ENCODE results near the gene MYOM3.

Gene MYOM3

DNA sequence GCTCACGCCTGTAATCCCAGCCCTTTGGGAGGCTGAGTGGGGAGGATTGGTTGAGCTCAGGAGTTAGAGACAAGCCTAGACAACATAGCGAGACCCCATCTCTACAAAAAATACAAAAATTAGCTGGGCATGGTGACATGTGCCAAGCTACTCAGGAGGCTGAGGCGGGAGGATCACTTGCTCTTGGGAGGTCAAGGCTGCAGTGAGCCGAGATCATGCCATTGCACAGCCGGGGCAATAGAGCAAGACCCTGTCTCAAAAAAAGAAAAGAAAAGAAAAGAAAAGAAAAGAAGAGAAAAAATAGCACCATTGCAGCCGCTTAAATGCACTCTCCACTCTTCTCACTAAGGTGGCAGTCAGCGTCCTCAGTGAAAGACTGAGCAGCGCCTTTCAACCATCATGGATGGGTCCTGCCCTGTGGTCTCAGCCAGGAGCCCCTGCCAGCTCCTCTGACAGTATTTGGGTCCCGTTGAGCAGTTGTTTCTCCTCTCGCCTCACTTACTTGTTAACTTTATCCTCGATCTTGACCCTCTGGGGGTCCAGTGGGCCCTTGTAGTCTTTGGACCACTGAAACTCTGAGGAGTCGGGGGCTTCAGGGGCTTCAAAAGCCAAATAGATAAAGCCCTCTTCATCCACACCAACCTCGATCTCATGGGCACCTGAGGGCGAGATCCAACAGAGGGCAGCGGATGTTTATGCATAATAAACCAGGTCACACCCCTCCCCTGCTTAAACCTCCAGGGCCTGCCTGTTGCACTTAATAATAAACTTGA lies 36.9 kb downstream of the MYOM3 start:
- intact Hi-C loops (cut with DNase I; ENCODE audit: low total_unique reads) = loop anchor here (5.0 kb wide), 1 partner anchor 32 kb away; no protein-coding TSS in a partner anchor
- Histone ChIP-seq H3K36me3 (no peaks in the 10 kb centered on the region), H3K4me3 (no peak overlapping the region), H3K4me1 (peaks cover 0 to 6% (median 2%) of the 10 kb centered on the region in 4 donors), H3K27ac (no peak overlapping the region), H3K27me3 (no peaks in the 10 kb centered on the region), H3K9me3 (no peaks in the 10 kb centered on the region)
- TF ChIP-seq, protein P1, sequence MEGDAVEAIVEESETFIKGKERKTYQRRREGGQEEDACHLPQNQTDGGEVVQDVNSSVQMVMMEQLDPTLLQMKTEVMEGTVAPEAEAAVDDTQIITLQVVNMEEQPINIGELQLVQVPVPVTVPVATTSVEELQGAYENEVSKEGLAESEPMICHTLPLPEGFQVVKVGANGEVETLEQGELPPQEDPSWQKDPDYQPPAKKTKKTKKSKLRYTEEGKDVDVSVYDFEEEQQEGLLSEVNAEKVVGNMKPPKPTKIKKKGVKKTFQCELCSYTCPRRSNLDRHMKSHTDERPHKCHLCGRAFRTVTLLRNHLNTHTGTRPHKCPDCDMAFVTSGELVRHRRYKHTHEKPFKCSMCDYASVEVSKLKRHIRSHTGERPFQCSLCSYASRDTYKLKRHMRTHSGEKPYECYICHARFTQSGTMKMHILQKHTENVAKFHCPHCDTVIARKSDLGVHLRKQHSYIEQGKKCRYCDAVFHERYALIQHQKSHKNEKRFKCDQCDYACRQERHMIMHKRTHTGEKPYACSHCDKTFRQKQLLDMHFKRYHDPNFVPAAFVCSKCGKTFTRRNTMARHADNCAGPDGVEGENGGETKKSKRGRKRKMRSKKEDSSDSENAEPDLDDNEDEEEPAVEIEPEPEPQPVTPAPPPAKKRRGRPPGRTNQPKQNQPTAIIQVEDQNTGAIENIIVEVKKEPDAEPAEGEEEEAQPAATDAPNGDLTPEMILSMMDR (IDR thresholded peaks at IDR 0.05) = no peak
- no peak for DNase-seq

DNA sequence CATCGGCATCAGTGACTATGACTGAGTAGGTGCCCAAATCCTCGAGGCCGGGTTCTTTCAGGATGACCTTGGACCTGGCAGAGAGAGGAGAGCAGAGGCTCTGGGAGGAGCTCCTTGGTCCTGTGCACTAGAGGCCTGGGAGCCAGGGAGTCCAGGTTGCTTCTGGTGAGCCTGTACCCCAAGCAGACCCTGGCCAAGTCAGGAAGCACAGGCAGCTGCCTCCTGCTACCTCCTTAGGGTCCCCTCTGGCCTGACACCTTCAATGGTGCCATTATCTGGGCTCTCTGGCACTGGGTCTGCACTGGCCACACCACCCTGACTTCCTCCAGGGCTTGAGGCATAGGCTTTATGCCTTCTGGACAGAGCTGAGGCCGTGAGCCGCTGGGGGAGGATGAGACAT lies 37.7 kb downstream of the MYOM3 start:
- H3K27me3 ChIP-seq = no peaks in the 10 kb centered on the region
- H3K36me3 ChIP-seq = no peaks in the 10 kb centered on the region
- no peaks in the 10 kb centered on the region for H3K9me3 ChIP-seq
- peaks cover 0 to 6% (median 2%) of the 10 kb centered on the region in 4 donors for H3K4me1 ChIP-seq
- DNase-seq = no peak
- TF ChIP-seq, protein P1 (IDR thresholded peaks at IDR 0.05) = no peak
- H3K4me3 ChIP-seq = no peak overlapping the region
- no peak overlapping the region for H3K27ac ChIP-seq
- intact Hi-C loops (cut with DNase I; ENCODE audit: low total_unique reads) = loop anchor here (5.0 kb wide), 1 partner anchor 33 kb away; no protein-coding TSS in a partner anchor

DNA sequence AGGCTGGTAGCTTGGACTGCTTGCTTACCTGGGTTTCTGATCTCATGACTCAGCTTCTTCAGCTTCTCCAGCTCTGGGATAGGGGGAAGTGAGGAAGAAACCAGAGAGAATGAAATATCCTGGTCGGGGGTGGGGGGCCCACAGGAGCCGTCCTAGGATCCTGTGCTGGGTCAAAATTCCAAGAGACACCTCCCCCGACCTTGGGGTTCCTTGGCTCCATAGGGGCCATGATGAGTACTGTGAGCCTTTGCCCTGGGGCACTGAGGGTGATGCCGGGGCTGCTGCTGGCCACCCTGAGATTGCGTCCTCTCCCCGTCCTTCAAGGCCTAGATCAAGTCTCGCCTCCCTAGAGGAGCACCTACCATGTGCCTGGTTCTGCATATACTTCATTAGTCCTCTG lies 40.0 kb downstream of the MYOM3 start:
- H3K27me3 ChIP-seq = no peaks in the 10 kb centered on the region
- peaks cover 0 to 6% (median 2%) of the 10 kb centered on the region in 4 donors for H3K4me1 ChIP-seq
- intact Hi-C loops (cut with DNase I; ENCODE audit: low total_unique reads) = loop anchor here (5.0 kb wide), 1 partner anchor 35 kb away; no protein-coding TSS in a partner anchor
- H3K9me3 ChIP-seq = no peaks in the 10 kb centered on the region
- TF ChIP-seq, protein P1 (IDR thresholded peaks at IDR 0.05) = no peak
- no peaks in the 10 kb centered on the region for H3K36me3 ChIP-seq
- no peak overlapping the region for H3K27ac ChIP-seq
- DNase-seq = no peak
- H3K4me3 ChIP-seq = no peak overlapping the region

DNA sequence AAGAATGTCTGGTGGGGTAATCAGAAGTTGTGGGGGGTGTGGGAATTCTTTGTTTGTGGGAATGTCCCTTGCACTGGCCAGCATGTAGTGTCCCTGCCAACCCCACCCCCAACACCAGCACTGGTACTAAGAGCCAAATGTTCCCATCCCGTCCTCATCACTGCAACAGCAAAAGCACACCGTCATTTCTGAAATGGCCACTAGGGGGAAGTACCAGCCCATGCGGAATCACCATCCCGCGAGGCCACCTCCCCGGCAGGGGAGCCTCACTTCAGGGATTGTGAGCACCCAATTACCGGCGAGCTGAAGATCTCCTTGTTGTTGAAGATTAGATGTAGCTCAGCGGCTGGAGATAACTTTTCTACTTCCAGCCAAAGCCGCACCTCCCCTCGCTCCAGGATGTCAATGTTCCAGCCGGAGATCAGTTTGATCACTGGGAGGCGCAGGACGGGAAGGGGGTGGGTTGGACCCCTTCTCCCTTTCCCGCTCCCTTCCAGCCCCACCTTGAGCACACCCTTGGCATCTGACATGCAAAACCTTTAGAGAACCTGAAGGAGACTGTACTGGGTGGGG lies 41.0 kb downstream of the MYOM3 start:
- no peaks in the 10 kb centered on the region for H3K36me3 ChIP-seq
- H3K4me3 ChIP-seq = no peak overlapping the region
- intact Hi-C loops (cut with DNase I; ENCODE audit: low total_unique reads) = loop anchor here (5.0 kb wide), 1 partner anchor 36 kb away; no protein-coding TSS in a partner anchor
- H3K4me1 ChIP-seq = peaks cover 0 to 6% (median 2%) of the 10 kb centered on the region in 4 donors
- H3K9me3 ChIP-seq = no peaks in the 10 kb centered on the region
- no peaks in the 10 kb centered on the region for H3K27me3 ChIP-seq
- peak; percentile 76 to 84 for DNase-seq
- H3K27ac ChIP-seq = no peak overlapping the region
- TF ChIP-seq, protein P1 (IDR thresholded peaks at IDR 0.05) = peak; percentile 81 to 90

DNA sequence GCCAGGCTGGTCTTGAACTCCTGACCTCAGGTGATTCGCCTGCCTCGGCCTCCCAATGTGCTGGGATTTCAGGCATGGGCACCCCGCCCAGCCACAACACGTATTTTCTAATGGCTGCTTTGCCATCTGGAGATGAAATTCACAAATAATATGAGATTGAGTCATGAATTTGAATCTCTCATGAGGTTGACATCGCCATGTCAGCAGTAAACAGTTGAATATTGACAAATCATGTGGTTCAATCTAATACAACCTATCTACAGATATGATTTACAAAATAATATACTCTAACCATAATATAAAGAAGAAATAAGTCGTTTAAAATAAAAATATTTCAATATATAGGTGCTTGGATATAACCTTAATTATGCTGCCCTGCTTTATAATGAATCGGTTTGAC lies 42.1 kb downstream of the MYOM3 start:
- intact Hi-C loops (cut with DNase I; ENCODE audit: low total_unique reads) = loop anchor here (5.0 kb wide), 1 partner anchor 37 kb away; no protein-coding TSS in a partner anchor
- DNase-seq = no peak

More for the DNA sequence above, 42.1 kb downstream of the MYOM3 start:
- H3K27me3 ChIP-seq = no peaks in the 10 kb centered on the region
- H3K4me1 ChIP-seq = peaks cover 0 to 6% (median 2%) of the 10 kb centered on the region in 4 donors
- no peaks in the 10 kb centered on the region for H3K9me3 ChIP-seq
- H3K27ac ChIP-seq = no peak overlapping the region
- H3K4me3 ChIP-seq = no peak overlapping the region
- no peaks in the 10 kb centered on the region for H3K36me3 ChIP-seq
- TF ChIP-seq, protein P1 (IDR thresholded peaks at IDR 0.05) = no peak
